ENCODE results near the gene SOWAHC.

The SOWAHC gene

GRCh38 chr2:109592905-109593304 lies 21.3 kb upstream of the SOWAHC start:
- H3K27ac ChIP-seq = no peak overlapping the region
- no peak for DNase-seq (ENCODE audit: low spot score)
- TF ChIP-seq CTCF (IDR thresholded peaks at IDR 0.05) = no peak
- no peak overlapping the region for H3K4me3 ChIP-seq

- TF ChIP-seq CTCF (IDR thresholded peaks at IDR 0.05) = no peak
- H3K4me3 ChIP-seq = no peak overlapping the region
- DNase-seq (ENCODE audit: low spot score) = no peak
- H3K27ac ChIP-seq = no peak overlapping the region
Observed at GRCh38 chr2:109594246-109594885, 19.8 kb upstream of the SOWAHC start.

- no peak for DNase-seq (ENCODE audit: low spot score)
- no peak overlapping the region for H3K4me3 ChIP-seq
- no peak for TF ChIP-seq CTCF (IDR thresholded peaks at IDR 0.05)
- H3K27ac ChIP-seq = no peak overlapping the region
Observed at GRCh38 chr2:109595644-109596043, 18.5 kb upstream of the SOWAHC start.

GRCh38 chr2:109597283-109597682 lies 16.9 kb upstream of the SOWAHC start:
- H3K27ac ChIP-seq = no peak overlapping the region
- no peak for TF ChIP-seq CTCF (IDR thresholded peaks at IDR 0.05)
- no peak for DNase-seq (ENCODE audit: low spot score)
- H3K4me3 ChIP-seq = no peak overlapping the region

GRCh38 chr2:109601783-109602182 lies 12.4 kb upstream of the SOWAHC start:
- Histone ChIP-seq H3K4me3 (no peak overlapping the region), H3K27ac (no peak overlapping the region)
- no peak for TF ChIP-seq CTCF (IDR thresholded peaks at IDR 0.05)
- no peak for DNase-seq (ENCODE audit: low spot score)

- H3K27ac ChIP-seq = no peak overlapping the region
- no peak overlapping the region for H3K4me3 ChIP-seq
- DNase-seq (ENCODE audit: low spot score) = no peak
- TF ChIP-seq CTCF (IDR thresholded peaks at IDR 0.05) = no peak
Observed at GRCh38 chr2:109602617-109603188, 11.5 kb upstream of the SOWAHC start.

GRCh38 chr2:109604597-109604996 lies 9.6 kb upstream of the SOWAHC start:
- H3K4me3 ChIP-seq = no peak overlapping the region
- DNase-seq (ENCODE audit: low spot score) = no peak
- H3K27ac ChIP-seq = peak overlapping the region in 1 of 2 donors; percentile 21
- no peak for TF ChIP-seq CTCF (IDR thresholded peaks at IDR 0.05)

All from coronary artery (tissue), 2 donors.